SKM-1 (cell line): ENCODE results near the gene GKN1.

Source experiments
- DNase-seq: peaks from one replicate; lab custom pipeline; 2025; ENCODE audit not compliant: unreplicated experiment; lab: John Stamatoyannopoulos, UW

GKN1 gene

GRCh38 chr2:68959001-68959400 is 15.4 kb upstream of the GKN1 start:
- no peak for DNase-seq

DNA sequence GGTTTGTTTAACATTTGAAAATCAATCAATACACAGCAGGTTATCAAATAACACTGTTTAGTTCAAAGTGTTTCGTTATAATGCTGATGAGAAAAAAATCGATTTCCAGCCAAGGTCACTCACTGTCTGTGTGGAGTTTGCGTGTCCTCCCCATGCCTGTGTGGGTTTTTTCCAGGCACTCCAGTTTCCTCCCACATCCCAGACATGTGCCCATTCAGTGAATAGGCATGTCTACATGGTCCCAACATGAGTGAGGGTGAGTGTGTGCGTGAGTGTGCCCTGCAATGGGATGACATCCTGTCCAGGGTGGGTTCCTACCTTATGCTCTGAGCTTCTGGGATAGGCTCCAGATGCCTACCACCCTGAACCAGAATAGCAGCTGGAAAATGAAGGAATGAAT is 13.1 kb upstream of the GKN1 start:
- no peak for DNase-seq

GRCh38 chr2:68964282-68964681 is 10.2 kb upstream of the GKN1 start:
- DNase-seq = no peak

DNA sequence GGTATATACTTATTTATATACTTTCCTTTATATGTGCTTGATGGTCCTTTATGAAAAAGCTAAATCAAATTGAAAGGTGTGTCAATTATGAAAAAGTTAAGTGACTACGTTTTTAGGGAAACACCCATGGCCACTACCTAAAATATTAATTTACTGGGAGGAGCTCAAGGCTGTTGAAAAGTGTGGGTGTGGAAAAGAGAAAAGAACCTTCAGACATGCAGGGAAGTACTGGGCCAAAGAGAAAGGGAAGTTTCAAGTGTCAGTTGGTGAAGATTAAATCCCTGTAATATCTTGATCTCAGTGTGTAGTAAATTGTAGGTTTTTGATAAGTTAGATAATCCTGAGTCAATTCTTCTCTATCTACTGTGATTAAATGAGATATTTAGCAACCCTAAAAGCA is 6.2 kb upstream of the GKN1 start:
- DNase-seq = no peak

- DNase-seq = no peak
Measured at GRCh38 chr2:68969736-68970490, 4.5 kb upstream of the GKN1 start.

DNA sequence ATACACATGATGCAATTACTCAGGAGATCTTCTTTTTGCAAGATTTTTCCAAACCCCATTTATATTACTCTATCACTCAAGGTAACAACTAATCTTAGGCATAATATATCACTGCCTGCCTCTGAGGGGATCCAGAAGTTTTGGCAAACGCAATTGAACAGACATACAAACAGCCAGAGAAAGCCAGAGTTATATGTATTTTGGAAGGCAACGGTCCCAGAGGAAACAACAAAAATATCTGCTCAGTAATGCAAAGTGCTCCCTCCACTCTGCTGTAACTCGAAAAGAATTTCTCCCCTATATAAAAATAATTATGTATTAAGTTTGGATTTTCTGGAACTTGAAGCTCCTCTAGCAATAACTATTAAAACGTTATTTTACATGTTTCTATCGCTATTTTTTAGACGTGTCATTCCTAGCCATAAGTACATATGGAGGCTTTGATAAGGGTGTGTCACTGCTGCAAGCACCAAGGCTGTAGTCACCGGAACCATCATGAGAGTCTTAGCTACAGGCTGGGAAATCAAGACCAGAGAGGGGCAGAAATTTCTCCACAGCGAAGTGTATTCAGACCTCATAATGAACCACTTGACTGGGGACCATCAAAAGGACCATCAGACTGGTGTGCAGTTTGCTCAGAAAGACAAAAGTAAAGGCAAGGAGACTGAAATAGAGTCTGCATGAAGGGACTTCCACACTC is 3.7 kb upstream of the GKN1 start:
- DNase-seq = no peak

DNA sequence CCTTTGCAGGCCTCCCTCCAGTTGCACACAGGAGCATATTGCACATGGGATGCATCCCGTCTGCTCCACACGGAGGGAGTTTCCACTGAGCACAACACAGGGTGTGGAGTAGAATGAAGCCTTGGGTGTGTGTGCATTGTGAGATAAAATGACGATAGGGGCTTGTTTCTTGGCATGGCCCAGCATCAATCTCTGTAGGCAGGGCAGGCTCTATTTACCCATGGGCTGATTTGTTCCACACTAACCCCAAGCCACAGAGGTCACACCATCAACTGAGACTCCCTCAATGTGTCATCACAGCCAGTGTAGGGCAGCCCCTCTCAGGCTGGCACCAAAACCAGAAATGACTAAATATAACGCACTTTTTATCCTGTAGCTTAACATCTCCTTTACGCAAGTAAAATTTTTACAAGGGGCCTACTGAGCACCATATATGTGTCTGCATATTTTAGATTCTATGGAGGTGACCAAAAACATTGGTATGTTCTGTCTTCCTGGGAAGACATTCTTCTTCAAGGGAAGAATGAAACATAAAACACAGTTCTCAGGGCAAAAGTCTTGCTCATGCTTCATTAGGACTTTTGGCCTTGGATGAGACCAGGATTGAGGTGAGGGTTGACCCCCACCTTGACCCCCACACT is 2.7 kb upstream of the GKN1 start:
- no peak for DNase-seq

GRCh38 chr2:68974946-68975665 is 670 bp downstream of the GKN1 start:
- DNase-seq = no peak

DNA sequence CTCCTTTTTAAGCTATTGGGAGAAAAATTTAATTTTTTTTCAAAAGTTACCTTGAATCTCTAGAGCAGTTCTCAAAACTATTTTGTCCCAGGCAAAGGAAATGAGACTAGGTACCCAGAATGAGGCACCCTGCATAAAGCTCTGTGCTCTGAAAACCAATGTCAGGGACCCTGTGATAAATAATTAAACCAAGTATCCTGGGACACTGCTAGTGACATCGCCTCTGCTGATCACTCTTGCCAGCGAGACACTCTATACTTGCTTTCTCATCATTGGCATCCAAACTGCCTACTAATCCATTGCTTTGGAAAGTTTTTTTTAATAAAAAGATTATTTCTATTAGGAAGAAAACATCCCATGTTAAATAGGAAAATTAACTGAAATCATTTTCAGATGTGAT is 1.4 kb downstream of the GKN1 start:
- no peak for DNase-seq

DNA sequence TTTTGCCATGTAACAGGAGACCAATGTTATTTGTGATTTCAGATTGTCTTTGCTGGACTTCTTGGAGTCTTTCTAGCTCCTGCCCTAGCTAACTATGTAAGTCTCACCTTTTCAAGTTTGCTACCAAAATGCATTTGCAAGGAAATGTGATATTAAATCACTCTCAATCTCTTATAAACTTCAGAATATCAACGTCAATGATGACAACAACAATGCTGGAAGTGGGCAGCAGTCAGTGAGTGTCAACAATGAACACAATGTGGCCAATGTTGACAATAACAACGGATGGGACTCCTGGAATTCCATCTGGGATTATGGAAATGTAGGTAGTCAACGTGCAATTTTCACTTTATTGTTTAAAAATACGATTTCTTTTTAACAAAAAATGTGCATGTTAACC is 3.0 kb downstream of the GKN1 start:
- DNase-seq = no peak

GRCh38 chr2:68978098-68978497 is 3.7 kb downstream of the GKN1 start:
- no peak for DNase-seq

DNA sequence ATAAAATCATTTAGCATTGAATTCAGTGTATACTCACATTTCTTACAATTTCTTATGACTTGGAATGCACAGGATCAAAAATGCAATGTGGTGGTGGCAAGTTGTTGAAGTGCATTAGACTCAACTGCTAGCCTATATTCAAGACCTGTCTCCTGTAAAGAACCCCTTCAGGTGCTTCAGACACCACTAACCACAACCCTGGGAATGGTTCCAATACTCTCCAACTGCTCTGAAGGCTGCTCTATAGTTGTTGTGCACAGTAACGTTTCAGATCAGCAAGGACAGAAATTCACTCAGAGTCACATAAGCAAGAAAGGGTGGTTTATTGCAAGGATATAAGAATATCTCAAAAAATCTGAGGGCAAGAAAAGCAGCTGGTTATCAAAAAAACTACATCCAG is 6.5 kb downstream of the GKN1 start:
- DNase-seq = no peak

GRCh38 chr2:68987021-68987503 is 12.6 kb downstream of the GKN1 start:
- DNase-seq = no peak

GRCh38 chr2:68989035-68989434 is 14.6 kb downstream of the GKN1 start:
- DNase-seq = no peak

- no peak for DNase-seq
Measured at GRCh38 chr2:68992341-68992740, 17.9 kb downstream of the GKN1 start.

- DNase-seq = no peak
Measured at GRCh38 chr2:68992933-68993332, 18.5 kb downstream of the GKN1 start.

DNA sequence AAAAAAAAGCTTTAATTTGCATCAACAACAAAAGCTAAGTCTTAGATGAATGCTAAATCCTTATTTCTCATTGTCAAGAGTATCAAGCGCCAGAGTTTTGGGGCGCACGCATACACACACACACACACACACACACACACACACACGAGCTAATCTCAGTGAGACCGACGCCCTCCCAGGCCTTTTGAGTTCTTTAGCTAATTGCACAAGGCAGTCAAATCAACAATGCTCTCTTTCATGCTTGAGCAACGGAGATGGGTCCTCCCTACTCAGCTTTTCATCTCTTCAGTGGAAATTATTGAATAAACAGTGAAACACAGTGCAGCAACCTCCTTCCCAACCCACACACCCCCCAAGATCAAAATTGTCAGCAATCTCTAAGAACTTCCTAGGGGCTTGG is 19.2 kb downstream of the GKN1 start:
- no peak for DNase-seq

DNA sequence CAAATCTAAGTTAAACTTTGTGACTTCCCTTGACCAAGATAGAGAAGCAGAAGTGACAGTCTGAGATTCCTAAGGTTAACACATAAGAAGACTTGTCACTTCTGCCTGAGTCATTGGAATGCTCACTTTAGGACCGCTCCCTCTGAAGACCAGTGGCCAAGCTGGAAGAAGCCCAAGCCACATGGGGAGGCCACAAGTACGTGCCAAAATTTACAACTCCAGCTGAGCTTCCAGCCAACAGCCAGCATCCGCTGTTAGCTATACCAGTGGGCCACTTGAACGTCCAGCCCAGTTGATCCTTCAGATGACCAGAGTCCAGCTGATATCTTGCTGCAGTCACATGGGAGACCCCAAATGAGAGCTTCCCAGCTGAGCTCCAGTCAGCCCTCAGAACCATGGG is 20.4 kb downstream of the GKN1 start:
- DNase-seq = no peak

GRCh38 chr2:68995916-68996315 is 21.5 kb downstream of the GKN1 start:
- no peak for DNase-seq

GRCh38 chr2:68997401-68997800 is 23.0 kb downstream of the GKN1 start:
- DNase-seq = no peak

DNA sequence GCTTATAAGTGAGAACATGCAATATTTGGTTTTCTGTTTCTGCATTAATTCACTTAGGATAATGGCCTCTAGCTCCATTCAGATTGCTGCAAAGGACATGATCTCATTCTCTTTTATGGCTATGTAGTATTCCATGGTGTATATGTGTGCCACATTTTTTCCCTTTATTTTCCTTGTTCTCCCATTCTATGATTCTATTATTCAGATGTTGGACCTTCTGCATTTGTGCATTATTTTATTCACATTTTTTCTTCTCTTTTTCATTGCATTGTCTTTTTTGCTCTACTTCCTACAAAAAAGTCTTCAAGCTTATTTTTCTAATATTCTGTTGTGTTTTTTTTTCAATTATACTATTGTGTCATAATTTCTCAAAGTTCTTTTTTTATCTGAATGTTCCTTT is 27.4 kb downstream of the GKN1 start:
- no peak for DNase-seq

DNA sequence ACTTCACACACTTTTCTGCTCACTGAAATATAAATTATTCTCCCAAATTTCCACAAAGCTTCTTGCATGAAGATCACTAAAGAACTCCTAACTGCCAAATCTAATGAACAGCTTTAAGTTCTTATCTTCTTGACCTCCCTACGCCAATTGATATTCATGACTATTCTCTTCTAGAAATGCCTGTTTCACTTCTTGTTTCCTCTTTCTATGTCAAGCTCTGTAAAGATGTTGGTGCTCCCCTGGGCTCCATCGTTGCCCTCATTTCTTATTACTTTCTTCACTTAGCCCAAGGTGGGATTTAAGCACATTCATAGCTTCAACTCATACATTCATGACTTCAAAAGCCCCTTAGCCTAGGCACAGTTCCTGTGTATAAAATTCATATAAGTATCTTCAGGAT is 29.3 kb downstream of the GKN1 start:
- no peak for DNase-seq
